Smooth muscle cell (in vitro differentiated cells): ENCODE data around the gene CREBZF. TPM values are rescaled to one million over a fixed set of nuclear protein-coding genes. Genes with fewer than 3 reads are reported as not detected.
A peak's percentile ranks its signal among the peaks of the same experiment; 100 is the strongest.

Source experiments
- DNase-seq: peaks from one replicate; lab custom pipeline; 2025; ENCODE audit not compliant: unreplicated experiment; lab: John Stamatoyannopoulos, UW
- H2AFZ ChIP-seq: fragments of 200-600 bp; sonication (generic); 2 replicates; pipeline ENCODE4 v1.6.0; 2016; ENCODE audit warnings: antibody characterized with exemption, low read depth, mild to moderate bottlenecking
- H3F3A ChIP-seq: fragments of 200-600 bp; sonication (generic); 2 replicates; pipeline ENCODE4 v1.6.0; 2017; ENCODE audit warnings: antibody characterized with exemption, low read depth
- H3K27ac ChIP-seq: fragments of 200-600 bp; sonication (generic); 2 replicates; pipeline ENCODE4 v1.5.1; 2016; ENCODE audit warnings: low read depth, mild to moderate bottlenecking
- H3K27me3 ChIP-seq: fragments of 200-600 bp; sonication (generic); 2 replicates; pipeline ENCODE4 v1.6.1; 2016; ENCODE audit warnings: low read depth, mild to moderate bottlenecking
- H3K36me3 ChIP-seq: fragments of 200-600 bp; sonication (generic); 2 replicates; pipeline ENCODE4 v1.5.1; 2016; ENCODE audit warnings: low read depth
- H3K4me1 ChIP-seq: fragments of 200-600 bp; sonication (generic); 2 replicates; pipeline ENCODE4 v1.5.1; 2016; ENCODE audit warnings: low read depth
- H3K4me2 ChIP-seq: fragments of 200-600 bp; sonication (generic); 2 replicates; pipeline ENCODE4 v1.6.0; 2016; ENCODE audit warnings: mild to moderate bottlenecking
- H3K4me3 ChIP-seq: fragments of 200-600 bp; sonication (generic); 2 replicates; pipeline ENCODE4 v1.5.1; 2016; ENCODE audit warnings: mild to moderate bottlenecking
- H3K79me2 ChIP-seq: fragments of 200-600 bp; sonication (generic); 2 replicates; pipeline ENCODE4 v1.6.0; 2016; ENCODE audit warnings: low read depth, mild to moderate bottlenecking
- H3K9ac ChIP-seq: fragments of 200-600 bp; sonication (generic); 2 replicates; pipeline ENCODE4 v1.6.0; 2016; ENCODE audit warnings: low read depth
- H3K9me3 ChIP-seq: fragments of 200-600 bp; sonication (generic); replicated peaks from 2 replicates; pipeline ENCODE4 v1.5.1; 2016; ENCODE audit warnings: low read depth
- H4K20me1 ChIP-seq: fragments of 200-600 bp; sonication (generic); 2 replicates; pipeline ENCODE4 v1.6.0; 2016; ENCODE audit warnings: low read depth
- CTCF ChIP-seq: fragments of 200-600 bp; sonication (generic); IDR thresholded peaks from 2 replicates; pipeline ENCODE4 v1.5.1; 2017; ENCODE audit warnings: borderline replicate concordance, mild to moderate bottlenecking, antibody characterized with exemption; ENCODE audit not compliant: insufficient read depth, poor library complexity, severe bottlenecking
- WGBS: methylation state at CpG from one replicate; pipeline ENCODE4 v1.1.7; 2016; ENCODE audit warnings: low lambda C conversion rate; 5-methylcytosine and 5-hydroxymethylcytosine counted together
- polyA plus RNA-seq: library from polyadenylated mRNA; unstranded; fragments of >200 nt; fragmentation: Nextera tagmentation; extraction: Ambion mirVana; gene quantifications from 2 replicates; pipeline ENCODE4 v1.2.1, GENCODE V29; 2016
- total RNA-seq: library from RNA; depleted of rRNA; stranded (reverse); fragments of >200 nt; gene quantifications from 2 replicates; pipeline ENCODE4 v1.2.3, GENCODE V29; 2014

The CREBZF gene
- total and polyA plus RNA-seq, 2 experiments from 2014 or later = 25.1 to 33.9 TPM

GRCh38 chr11:85652786-85653447, 12.0 kb downstream of the CREBZF start:
- Histone ChIP-seq H2AFZ (no peak overlapping the region), H3K27ac (no peak overlapping the region), H3K79me2 (peaks cover 15% of the 10 kb centered on the region), H3K9me3 (no peaks in the 10 kb centered on the region), H3F3A (peaks cover 21% of the 10 kb centered on the region), H4K20me1 (peaks cover 29% of the 10 kb centered on the region), H3K36me3 (peaks cover 15% of the 10 kb centered on the region), H3K9ac (no peak overlapping the region), H3K4me3 (no peak overlapping the region), H3K4me2 (no peak overlapping the region), H3K27me3 (no peaks in the 10 kb centered on the region), H3K4me1 (peaks cover 4% of the 10 kb centered on the region)
- no peak for DNase-seq
- 89% methylated on average over 3 of the region's 3 CpGs for WGBS
- TF ChIP-seq CTCF = no peak

- Histone ChIP-seq H4K20me1 (peaks cover 12% of the 10 kb centered on the region), H3K27ac (no peak overlapping the region), H3K79me2 (no peaks in the 10 kb centered on the region), H3K9me3 (no peaks in the 10 kb centered on the region), H2AFZ (no peak overlapping the region), H3K4me1 (peaks cover 4% of the 10 kb centered on the region), H3K27me3 (no peaks in the 10 kb centered on the region), H3K4me2 (no peak overlapping the region), H3K4me3 (no peak overlapping the region), H3K36me3 (peaks cover 5% of the 10 kb centered on the region), H3F3A (peaks cover 7% of the 10 kb centered on the region), H3K9ac (no peak overlapping the region)
- TF ChIP-seq CTCF = no peak
- DNase-seq = no peak
- WGBS = 97% methylated on average over 1 of the region's 1 CpG
Observed at GRCh38 chr11:85651118-85651517, 13.8 kb downstream of the CREBZF start.

GRCh38 chr11:85647604-85648299, 17.2 kb downstream of the CREBZF start, which contains the start of gene TMEM126A:
TSS of gene TMEM126A (plus strand) at chr11:85647967. CDS start at chr11:85650256, 2,289 bp downstream.
- H3F3A ChIP-seq = no peaks in the 10 kb centered on the region
- no peak for TF ChIP-seq CTCF
- WGBS = 1% methylated on average over 33 of the region's 33 CpGs
- H3K27ac ChIP-seq = peak within 1 kb of the TSS; percentile 77
- H3K4me3 ChIP-seq = peak within 1 kb of the TSS; percentile 63
- peak within 1 kb of the TSS; percentile 33 for H2AFZ ChIP-seq
- peaks cover 4% of the 10 kb centered on the region for H3K4me1 ChIP-seq
- no peaks in the 10 kb centered on the region for H4K20me1 ChIP-seq
- H3K9me3 ChIP-seq = no peaks in the 10 kb centered on the region
- no peaks in the 10 kb centered on the region for H3K79me2 ChIP-seq
- no peaks in the 10 kb centered on the region for H3K36me3 ChIP-seq
- H3K4me2 ChIP-seq = peak within 1 kb of the TSS; percentile 90
- no peaks in the 10 kb centered on the region for H3K27me3 ChIP-seq
- H3K9ac ChIP-seq = peak within 1 kb of the TSS; percentile 76
- DNase-seq = peak; percentile 49

GRCh38 chr11:85647078-85647477, 17.9 kb downstream of the CREBZF start:
- peak overlapping the region; percentile 90 for H3K4me2 ChIP-seq
- peak overlapping the region; percentile 76 for H3K9ac ChIP-seq
- peak overlapping the region; percentile 77 for H3K27ac ChIP-seq
- no peaks in the 10 kb centered on the region for H3K36me3 ChIP-seq
- no peaks in the 10 kb centered on the region for H4K20me1 ChIP-seq
- H2AFZ ChIP-seq = no peak overlapping the region
- whole genome bisulfite sequencing = 69% methylated on average over 2 of the region's 2 CpGs
- no peaks in the 10 kb centered on the region for H3K27me3 ChIP-seq
- TF ChIP-seq CTCF = no peak
- no peak for DNase-seq
- H3F3A ChIP-seq = no peaks in the 10 kb centered on the region
- peak overlapping the region; percentile 63 for H3K4me3 ChIP-seq
- H3K9me3 ChIP-seq = no peaks in the 10 kb centered on the region
- H3K4me1 ChIP-seq = peaks cover 4% of the 10 kb centered on the region
- no peaks in the 10 kb centered on the region for H3K79me2 ChIP-seq
